Measurements from ENCODE around the gene OR2K2.
"Not testable (repeated sequence)": the region's sequence is repeated elsewhere in the genome, so short reads cannot be mapped to it uniquely, and the experiment has no call there.

OR2K2 gene, protein sequence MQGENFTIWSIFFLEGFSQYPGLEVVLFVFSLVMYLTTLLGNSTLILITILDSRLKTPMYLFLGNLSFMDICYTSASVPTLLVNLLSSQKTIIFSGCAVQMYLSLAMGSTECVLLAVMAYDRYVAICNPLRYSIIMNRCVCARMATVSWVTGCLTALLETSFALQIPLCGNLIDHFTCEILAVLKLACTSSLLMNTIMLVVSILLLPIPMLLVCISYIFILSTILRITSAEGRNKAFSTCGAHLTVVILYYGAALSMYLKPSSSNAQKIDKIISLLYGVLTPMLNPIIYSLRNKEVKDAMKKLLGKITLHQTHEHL

GRCh38 chr9:111330124-111330523, at the start of gene OR2K2:
Gene OR2K2, minus strand, starts transcription at chr9:111330224. Its CDS starts 1,791 bp downstream, at chr9:111328433.
- no peak for DNase-seq (ENCODE audit: low spot score)

GRCh38 chr9:111375817-111376564, 46.0 kb upstream of the OR2K2 start:
- DNase-seq (ENCODE audit: low spot score) = no peak

DNA sequence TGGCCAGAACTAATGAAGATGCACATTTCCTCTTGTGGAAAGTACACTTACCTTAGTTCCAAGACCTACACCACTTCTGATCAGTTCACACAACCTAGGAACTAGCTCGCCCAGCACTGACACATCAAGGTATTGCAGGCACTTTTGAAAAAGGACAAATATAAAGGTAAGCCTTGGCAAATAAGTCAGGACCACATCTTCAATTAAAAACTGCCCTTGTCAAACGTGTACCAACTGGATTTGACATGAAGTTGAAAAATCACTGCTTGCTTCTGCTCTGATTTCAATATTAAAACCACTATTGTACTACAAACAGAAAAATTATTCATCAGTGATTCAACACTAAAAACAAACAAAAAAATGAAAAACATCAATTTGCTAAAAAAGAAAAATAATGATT, 45.0 kb upstream of the OR2K2 start:
- no peak for DNase-seq (ENCODE audit: low spot score)

DNA sequence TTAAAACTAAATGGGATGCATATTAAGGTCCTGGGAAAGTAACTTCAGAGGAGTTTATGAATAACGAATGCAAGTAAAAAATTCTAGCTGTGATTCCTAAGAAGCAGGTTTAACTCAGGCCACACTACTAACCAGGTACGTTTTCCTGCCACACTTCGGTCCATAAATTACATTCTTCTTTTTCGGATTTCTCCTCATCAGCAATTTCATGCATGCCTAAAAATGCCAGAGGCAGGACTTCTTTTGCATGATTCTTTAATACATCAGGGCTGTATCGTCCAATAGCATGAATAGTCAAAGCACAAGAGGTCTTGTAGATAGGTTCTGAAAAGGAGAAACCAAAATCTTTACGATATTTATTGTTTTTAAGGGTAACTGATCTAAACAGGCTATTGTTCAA, 42.3 kb upstream of the OR2K2 start:
- no peak for DNase-seq (ENCODE audit: low spot score)

DNA sequence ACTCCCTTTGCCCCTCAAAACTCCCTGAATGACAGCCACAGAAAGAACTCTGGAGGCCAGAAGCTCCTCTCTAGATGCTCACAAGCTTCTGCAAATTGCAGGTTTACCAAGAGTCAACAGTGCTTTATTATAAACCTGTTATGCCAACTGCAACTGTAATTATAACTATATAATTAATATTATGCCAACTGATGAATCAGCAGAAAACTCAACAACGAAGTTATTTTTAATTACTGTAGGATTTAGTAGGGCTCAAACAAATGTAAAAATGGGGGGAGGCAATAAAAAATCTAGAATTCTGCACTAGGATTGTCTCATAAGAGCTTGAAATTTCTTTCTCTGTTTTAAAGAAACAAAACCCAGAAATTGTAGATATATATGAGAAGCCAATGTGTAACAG, 37.0 kb upstream of the OR2K2 start:
- DNase-seq (ENCODE audit: low spot score) = no peak

- no peak for DNase-seq (ENCODE audit: low spot score)
Observed at GRCh38 chr9:111362526-111362925, 32.5 kb upstream of the OR2K2 start.

- DNase-seq (ENCODE audit: low spot score) = no peak
Observed at GRCh38 chr9:111360881-111361280, 30.9 kb upstream of the OR2K2 start.

GRCh38 chr9:111356481-111357244, 26.6 kb upstream of the OR2K2 start:
- peak; percentile 16 for DNase-seq (ENCODE audit: low spot score)

GRCh38 chr9:111352545-111352944, 22.5 kb upstream of the OR2K2 start:
- no peak for DNase-seq (ENCODE audit: low spot score)

DNA sequence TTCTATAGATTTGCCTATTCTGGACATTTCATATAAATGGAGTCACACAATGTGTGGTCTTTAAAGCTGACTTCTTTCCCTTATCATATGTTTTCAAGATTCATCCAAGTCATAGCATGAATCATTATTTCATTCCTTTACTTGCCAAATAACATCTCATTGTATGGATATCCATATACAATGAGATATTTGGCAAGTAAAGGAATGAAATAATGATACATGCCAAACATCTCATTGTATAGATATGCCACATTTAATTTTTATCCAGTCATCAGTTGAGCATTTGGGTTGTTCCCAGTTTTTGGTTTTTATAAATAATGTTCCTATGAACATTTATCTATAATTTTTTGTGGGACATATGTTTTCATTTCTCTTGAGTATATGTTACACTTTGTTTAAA, 20.5 kb upstream of the OR2K2 start:
- no peak for DNase-seq (ENCODE audit: low spot score)

DNA sequence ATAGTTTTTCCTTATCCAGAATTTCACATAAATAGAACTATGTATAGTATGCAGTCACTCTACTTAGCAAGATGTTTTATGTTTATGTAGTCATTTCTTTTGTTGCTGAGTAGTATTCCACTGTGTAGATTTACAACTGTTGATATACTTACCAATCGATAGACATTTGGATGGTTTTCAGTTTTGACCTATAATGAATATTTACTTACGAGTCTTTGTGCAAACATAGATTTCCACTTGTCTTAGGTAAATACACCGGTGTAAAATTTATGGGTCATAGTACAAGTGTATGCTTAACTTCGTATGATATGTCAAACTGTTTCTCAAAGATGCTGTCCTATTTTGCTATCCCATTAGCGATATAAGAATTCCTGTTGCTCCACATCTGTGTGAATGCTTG, 19.7 kb upstream of the OR2K2 start:
- DNase-seq (ENCODE audit: low spot score) = no peak

GRCh38 chr9:111348821-111349271, 18.8 kb upstream of the OR2K2 start:
- no peak for DNase-seq (ENCODE audit: low spot score)

GRCh38 chr9:111334318-111334863, 4.4 kb upstream of the OR2K2 start:
- not testable (repeated sequence) for DNase-seq (ENCODE audit: low spot score)

DNA sequence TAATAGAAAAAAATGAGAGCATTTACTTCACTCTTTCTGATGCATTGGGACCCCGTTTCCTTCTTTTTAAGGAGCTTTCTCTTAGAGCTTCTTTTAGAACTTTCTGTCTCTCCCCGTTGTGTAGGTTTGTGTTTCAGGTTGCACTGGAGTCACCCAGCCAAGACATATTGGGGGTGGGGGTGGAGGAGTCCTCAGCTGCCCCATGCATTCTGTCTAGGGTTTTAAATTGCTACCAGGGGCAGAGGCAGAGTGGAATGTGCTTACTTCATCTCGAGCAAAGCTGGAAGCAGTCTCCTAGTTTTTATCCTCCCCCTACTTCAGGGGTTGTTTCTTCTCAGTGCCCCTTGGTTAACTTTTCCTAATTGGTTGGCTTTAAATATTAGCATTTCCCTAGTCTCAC, 9.4 kb downstream of the OR2K2 start:
- DNase-seq (ENCODE audit: low spot score) = no peak

DNA sequence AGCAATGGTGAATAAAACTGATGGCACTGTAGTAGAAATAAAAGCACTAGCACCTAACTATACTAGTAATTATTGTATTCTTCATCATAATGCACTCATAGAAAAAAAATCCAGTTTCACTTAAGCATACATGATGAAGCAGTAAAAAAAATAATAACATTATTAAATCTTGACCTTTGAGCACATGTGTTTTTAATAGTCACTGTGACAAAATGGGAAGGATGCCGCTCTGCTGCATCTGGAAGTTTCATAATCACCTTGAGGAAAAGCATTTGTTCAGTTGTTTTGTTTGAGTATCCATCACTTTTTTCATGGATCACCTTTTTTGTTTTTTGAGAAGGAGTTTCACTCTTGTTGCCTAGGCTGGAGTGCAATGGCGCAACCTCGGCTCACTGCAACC, 13.2 kb downstream of the OR2K2 start:
- DNase-seq (ENCODE audit: low spot score) = no peak

- no peak for DNase-seq (ENCODE audit: low spot score)
Observed at GRCh38 chr9:111305914-111306313, 24.1 kb downstream of the OR2K2 start.

- not testable (repeated sequence) for DNase-seq (ENCODE audit: low spot score)
Observed at GRCh38 chr9:111304000-111304399, 26.0 kb downstream of the OR2K2 start.

GRCh38 chr9:111301195-111301594, 28.8 kb downstream of the OR2K2 start:
- no peak for DNase-seq (ENCODE audit: low spot score)

GRCh38 chr9:111300140-111300735, 29.8 kb downstream of the OR2K2 start:
- DNase-seq (ENCODE audit: low spot score) = no peak

- not testable (repeated sequence) for DNase-seq (ENCODE audit: low spot score)
Observed at GRCh38 chr9:111299599-111299966, 30.4 kb downstream of the OR2K2 start.

DNA sequence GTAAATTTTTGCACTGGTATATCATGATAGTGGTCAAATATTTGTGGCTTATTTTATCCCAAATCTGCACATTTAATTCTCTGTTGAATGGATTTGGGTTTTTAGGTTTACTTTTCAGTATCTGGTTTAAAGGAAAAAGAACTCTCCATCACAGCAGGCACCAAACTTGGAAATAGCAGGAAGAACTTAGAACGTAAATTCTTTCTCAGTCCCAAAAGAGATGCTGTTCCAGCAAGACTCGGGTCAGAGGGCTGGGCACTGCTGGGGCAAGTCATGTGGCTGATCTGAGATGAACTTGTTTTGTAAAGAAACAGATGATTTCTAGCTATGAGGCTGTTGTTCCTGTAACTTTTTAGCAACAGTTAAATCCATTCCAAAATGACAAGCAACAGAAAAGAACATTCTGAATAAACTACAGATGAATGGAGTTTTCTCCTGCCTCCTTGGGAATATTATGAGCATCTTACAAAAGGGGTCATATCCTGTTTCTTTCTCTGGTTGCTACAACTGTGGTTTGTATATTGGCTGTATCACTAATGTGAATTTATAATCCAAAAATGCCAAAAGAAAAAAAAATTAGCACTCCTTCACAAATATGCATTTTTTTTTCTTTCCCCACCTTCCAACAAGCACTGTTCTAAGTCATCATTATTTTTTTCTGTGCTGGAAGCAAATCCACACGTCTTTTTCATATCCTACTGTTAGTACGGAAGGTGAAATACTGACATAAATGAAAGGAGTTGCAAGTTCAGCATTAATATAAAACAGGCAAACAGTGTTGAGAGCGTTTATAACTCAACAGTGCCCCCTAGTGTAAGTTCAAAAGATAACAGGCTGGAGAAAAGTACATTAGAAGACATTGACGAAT, 31.1 kb downstream of the OR2K2 start:
- peak; percentile 72 for DNase-seq (ENCODE audit: low spot score)
